Naive B cell (primary cell): Measurements from ENCODE around the gene DMGDH. TPM values are rescaled to one million over a fixed set of nuclear protein-coding genes. Genes with fewer than 3 reads are reported as not detected.
A peak's percentile ranks its signal among the peaks of the same experiment; 100 is the strongest.

ENCODE experiments used
- ATAC-seq, 2 donors: fragments of 150-1000 bp; cut with Tn5 transposase; 2 replicates each; pipeline ENCODE4 v1.10.0; 2021; ENCODE audit warnings: low read depth in 2 of 2, mild to moderate bottlenecking in 2 of 2, moderate library complexity in 2 of 2
- DNase-seq: peaks from one replicate; pipeline ENCODE4 v3.0.0; 2022
- H3K27ac Mint-ChIP-seq, 6 donors: one replicate each; pipeline ENCODE4 v1.8.0; 2020 to 2022; ENCODE audit warnings: mild to moderate bottlenecking in 6 of 6, mixed read lengths in 6 of 6, moderate library complexity in 5 of 6, inconsistent platforms in 2 of 6
- H3K27me3 Mint-ChIP-seq, 3 donors: one replicate each; pipeline ENCODE4 v1.8.0; 2021 to 2022; ENCODE audit warnings: mixed read lengths in 3 of 3, mild to moderate bottlenecking in 1 of 3
- H3K36me3 Mint-ChIP-seq, 2 donors: one replicate each; pipeline ENCODE4 v1.8.0; 2020 to 2022; ENCODE audit warnings: mixed read lengths in 2 of 2, inconsistent platforms in 1 of 2, mild to moderate bottlenecking in 1 of 2
- H3K4me1 Mint-ChIP-seq, 3 donors: one replicate each; pipeline ENCODE4 v1.8.0; 2020 to 2022; ENCODE audit warnings: mixed read lengths in 3 of 3, inconsistent platforms in 1 of 3, mild to moderate bottlenecking in 1 of 3, moderate library complexity in 1 of 3
- H3K4me3 Mint-ChIP-seq, 8 donors: one replicate each; pipeline ENCODE4 v1.8.0; 2020 to 2022; ENCODE audit warnings: mild to moderate bottlenecking in 8 of 8, mixed read lengths in 8 of 8, moderate library complexity in 8 of 8, inconsistent platforms in 2 of 8
- H3K9me3 Mint-ChIP-seq, 7 donors: one replicate each; pipeline ENCODE4 v1.8.0; 2020 to 2022; ENCODE audit warnings: mixed read lengths in 7 of 7, mild to moderate bottlenecking in 5 of 7, inconsistent platforms in 2 of 7, moderate library complexity in 1 of 7
- polyA plus RNA-seq, 6 donors: library from polyadenylated mRNA; unstranded; fragments of 300-500 nt; fragmentation: Illumina TruSeq; gene quantifications; one replicate each; pipeline ENCODE4 v1.2.3, GENCODE V29; 2021; ENCODE audit warnings: low read depth in 6 of 6

Gene DMGDH
- polyA plus RNA-seq, 6 donors from 2014 or later: 0.20 to 2.4 TPM; not detected in 4

DNA sequence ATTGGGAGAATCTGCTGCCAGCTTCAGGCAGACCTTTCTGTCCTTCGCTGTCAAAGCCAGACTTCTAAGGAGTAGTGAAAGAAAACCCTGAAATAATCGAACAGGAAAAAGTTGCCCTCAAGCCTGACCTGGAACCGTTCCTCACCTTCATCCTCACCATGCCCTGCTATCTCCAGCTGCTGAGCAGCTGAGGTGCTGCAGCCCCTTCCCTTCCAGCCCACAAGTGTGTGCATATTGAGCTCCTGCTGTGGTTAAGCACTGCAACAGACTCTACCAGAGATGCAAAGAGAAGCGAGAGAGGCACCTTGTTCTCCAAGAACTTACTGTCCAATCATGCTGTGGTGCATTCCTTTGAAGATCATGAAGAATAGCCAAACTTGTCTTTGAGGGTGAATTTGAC lies 19.0 kb upstream of the DMGDH start:
- ATAC-seq: no peak
- no peaks in the 10 kb centered on the region for H3K36me3 Mint-ChIP-seq
- no peak overlapping the region for H3K27ac Mint-ChIP-seq
- no peaks in the 10 kb centered on the region for H3K9me3 Mint-ChIP-seq
- H3K4me3 Mint-ChIP-seq: no peak overlapping the region
- no peak for DNase-seq
- peaks cover 10 to 34% (median 13%) of the 10 kb centered on the region in 3 donors for H3K27me3 Mint-ChIP-seq
- H3K4me1 Mint-ChIP-seq: no peaks in the 10 kb centered on the region

DNA sequence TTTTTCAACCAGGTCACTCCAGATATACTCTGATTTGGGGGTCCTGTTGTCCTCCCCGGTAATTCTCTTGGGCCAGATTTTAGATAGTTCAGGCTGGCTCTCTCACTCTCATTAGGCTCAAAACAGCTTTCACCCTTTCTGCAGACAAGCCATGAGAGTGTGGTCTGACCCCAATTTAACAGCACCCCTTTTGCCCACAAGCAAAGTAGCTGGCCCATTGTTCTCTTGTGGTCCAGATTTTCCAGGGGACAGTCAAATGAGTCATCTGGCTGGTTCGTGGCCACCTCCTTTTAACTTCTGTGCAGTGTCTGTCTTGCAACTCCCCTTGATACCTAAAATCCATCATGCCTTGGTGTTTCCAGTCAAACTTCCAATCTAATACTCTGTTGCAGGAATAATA lies 16.6 kb upstream of the DMGDH start:
- Mint-ChIP-seq H3K27me3 (peaks cover 9 to 19% (median 13%) of the 10 kb centered on the region in 3 donors), H3K36me3 (no peaks in the 10 kb centered on the region), H3K4me3 (no peak overlapping the region), H3K9me3 (no peaks in the 10 kb centered on the region), H3K4me1 (no peaks in the 10 kb centered on the region), H3K27ac (no peak overlapping the region)
- ATAC-seq (no peak), DNase-seq (no peak)

DNA sequence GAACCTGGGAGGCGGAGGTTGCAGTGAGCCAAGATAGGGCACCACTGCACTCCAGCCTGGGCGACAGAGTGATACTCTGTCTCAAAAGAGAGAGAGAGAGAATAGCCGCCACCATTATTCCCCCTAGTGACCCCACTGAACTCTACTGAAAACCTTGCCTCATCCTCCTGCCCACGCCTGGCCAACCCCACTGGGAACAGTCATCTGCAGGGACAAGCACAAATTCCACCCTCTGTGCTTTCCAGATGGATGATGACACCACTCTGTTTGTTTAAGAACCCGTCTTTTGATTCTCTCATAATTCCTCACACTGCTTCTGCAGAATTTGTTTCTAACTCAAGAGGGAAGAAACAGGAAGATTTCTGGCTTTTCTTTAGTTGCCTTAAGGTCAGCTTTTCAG lies 12.3 kb upstream of the DMGDH start:
- DNase-seq: no peak
- peak overlapping the region in 1 of 8 donors; percentile 37 for H3K4me3 Mint-ChIP-seq

DNA sequence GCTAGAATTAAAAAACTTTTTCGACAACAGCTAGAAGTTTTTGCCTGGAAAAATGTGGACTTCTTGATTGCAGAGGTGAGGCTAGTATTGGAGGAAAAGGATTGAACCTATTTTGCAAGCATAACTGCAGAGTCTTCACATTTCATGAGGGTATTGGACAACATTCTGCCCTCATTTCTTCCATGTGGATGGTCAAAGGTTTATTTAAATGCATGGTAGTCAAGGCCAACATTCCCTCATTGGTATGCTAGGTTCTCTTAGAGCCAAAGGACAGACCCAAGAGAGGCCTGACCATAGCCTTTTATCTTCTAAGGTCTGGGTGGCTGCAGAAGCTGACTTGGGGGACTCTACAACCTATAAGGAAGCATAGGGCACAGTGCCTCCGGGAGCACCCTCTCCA lies 11.3 kb upstream of the DMGDH start:
- Mint-ChIP-seq H3K4me1 (no peaks in the 10 kb centered on the region), H3K27ac (no peak overlapping the region), H3K9me3 (no peaks in the 10 kb centered on the region), H3K27me3 (peaks cover 0 to 13% (median 8%) of the 10 kb centered on the region in 3 donors), H3K4me3 (no peak overlapping the region), H3K36me3 (no peaks in the 10 kb centered on the region)
- DNase-seq (no peak), ATAC-seq (no peak)

More for the DNA sequence above, 12.3 kb upstream of the DMGDH start:
- no peaks in the 10 kb centered on the region for H3K4me1 Mint-ChIP-seq
- H3K27ac Mint-ChIP-seq: no peak overlapping the region
- no peaks in the 10 kb centered on the region for H3K36me3 Mint-ChIP-seq
- no peaks in the 10 kb centered on the region for H3K9me3 Mint-ChIP-seq
- peaks cover 0 to 6% (median 4%) of the 10 kb centered on the region in 3 donors for H3K27me3 Mint-ChIP-seq
- no peak for ATAC-seq

DNA sequence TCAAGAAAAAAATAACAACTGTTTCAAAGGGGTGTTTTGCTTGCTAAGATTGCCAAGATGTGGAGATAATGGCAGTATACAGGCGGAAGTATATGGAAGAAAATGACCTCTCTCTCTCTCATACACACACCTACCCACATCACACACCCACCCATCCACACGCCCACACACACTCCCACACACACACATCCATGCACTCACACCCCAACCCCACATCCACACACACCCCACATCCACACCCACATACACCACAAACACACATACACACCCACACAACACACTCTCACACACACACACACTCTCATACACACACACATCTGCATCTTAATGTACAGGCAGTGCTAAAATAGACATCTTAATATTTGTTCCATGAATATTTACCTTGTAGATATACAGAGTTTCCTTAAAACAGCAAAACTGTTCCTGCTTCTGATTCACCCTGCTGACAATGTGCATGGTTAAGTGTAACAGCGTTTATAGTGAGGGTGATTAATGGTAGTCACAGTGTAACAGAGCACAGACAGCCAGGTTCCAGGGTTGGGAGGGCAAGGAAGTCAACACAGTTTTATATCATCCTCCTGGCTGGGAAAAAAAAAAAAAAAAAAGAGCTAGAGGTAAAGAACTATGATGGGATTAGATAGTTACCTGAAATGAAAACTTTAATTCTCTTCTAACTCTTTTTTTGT lies 8.3 kb upstream of the DMGDH start:
- DNase-seq: no peak
- Mint-ChIP-seq H3K9me3 (peaks cover 0 to 9% (median 0%) of the 10 kb centered on the region in 7 donors), H3K36me3 (no peaks in the 10 kb centered on the region), H3K4me1 (no peaks in the 10 kb centered on the region), H3K4me3 (no peak overlapping the region), H3K27ac (peak overlapping the region in 1 of 6 donors; percentile 28), H3K27me3 (peaks cover under 1 to 19% (median 12%) of the 10 kb centered on the region in 3 donors)
- ATAC-seq: no peak

DNA sequence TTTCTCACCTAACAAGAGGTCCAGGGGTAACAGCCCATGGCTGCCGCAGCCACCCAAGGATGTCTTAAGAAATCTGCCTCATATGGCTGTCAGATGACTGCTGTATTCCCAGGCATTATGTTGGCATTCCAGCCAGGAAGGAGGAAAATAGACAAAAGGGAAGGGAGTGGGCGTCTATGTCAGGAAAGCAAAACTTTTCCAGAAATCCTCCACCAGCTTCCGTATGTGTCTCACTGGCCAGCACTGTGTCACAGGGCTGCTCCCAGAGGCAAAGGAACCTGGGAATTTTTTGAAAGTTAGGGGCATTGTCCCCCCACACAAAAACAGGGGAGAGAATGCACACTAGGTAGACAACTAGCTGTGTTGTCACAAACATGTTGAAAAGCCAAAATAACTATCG lies 7.3 kb upstream of the DMGDH start:
- no peak overlapping the region for H3K27ac Mint-ChIP-seq
- peaks cover 0 to 3% of the 10 kb centered on the region in 2 donors for H3K36me3 Mint-ChIP-seq

DNA sequence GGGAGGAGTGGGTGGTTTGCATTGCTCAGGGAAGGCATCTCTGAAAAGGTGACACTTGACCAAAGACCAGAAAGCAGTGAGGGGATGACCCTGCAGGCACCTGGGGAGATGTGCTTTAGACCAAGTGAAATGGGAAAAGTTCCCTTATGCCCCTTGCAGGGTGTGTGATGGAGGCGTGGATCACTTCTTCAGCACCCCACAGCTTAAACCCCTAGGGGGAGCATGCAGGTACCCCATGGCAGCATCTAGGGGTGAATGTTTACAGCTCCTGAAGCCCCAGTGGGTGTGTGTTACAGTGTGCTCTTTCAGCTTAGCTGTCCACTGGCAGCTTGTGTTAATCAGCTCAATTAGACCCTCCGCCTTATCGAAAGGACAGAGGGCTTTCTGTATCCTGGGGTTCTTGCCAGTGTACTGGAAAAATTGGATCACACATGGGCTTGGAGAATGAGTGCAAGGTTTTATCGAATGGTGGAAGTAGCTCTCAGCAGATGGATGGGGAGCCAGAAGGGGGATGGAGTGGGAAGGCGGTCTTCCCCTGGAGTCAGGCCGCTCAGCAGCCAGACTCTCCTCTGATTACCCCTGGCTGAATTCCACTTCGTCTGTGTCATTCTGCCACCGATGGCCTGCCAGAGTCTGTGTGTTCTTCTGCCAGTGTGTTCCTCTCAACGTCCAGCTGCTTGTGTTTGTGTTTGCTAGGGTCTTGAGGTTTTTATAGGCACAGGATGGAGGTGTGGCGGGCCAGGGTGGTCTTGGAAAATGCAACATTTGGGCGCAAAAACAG lies 6.4 kb upstream of the DMGDH start:
- Mint-ChIP-seq H3K4me3 (no peak overlapping the region), H3K9me3 (peaks cover 0 to 13% (median 4%) of the 10 kb centered on the region in 7 donors), H3K4me1 (no peaks in the 10 kb centered on the region), H3K27me3 (peaks cover 19 to 37% (median 26%) of the 10 kb centered on the region in 3 donors), H3K36me3 (peaks cover 0 to 3% of the 10 kb centered on the region in 2 donors), H3K27ac (no peak overlapping the region)
- DNase-seq (no peak), ATAC-seq (no peak)

More for the DNA sequence above, 7.3 kb upstream of the DMGDH start:
- Mint-ChIP-seq H3K9me3 (peaks cover 0 to 13% (median 2%) of the 10 kb centered on the region in 7 donors), H3K27me3 (peaks cover 9 to 27% (median 16%) of the 10 kb centered on the region in 3 donors), H3K4me1 (no peaks in the 10 kb centered on the region), H3K4me3 (no peak overlapping the region)
- ATAC-seq (no peak), DNase-seq (no peak)

DNA sequence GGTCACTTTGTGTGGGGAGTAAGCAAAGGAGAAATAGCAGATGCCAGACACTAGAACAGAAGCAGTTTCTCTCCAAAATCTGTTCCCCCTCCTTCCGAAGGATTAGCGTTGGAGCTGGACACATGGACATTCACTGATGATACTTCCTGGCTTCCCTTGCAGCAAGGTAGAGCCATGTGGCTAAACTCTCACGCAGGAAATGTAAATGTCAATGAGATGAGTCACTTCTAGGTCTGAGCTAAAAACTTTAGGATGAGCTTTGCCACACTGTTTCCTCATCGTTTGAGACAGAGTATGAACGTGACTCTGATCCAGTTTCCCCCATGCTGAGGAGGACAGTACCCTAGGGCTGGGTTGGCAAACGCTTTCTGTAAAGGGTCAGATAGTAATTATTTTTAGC lies 5.2 kb upstream of the DMGDH start:
- H3K9me3 Mint-ChIP-seq: peaks cover 0 to 13% (median 4%) of the 10 kb centered on the region in 7 donors

DNA sequence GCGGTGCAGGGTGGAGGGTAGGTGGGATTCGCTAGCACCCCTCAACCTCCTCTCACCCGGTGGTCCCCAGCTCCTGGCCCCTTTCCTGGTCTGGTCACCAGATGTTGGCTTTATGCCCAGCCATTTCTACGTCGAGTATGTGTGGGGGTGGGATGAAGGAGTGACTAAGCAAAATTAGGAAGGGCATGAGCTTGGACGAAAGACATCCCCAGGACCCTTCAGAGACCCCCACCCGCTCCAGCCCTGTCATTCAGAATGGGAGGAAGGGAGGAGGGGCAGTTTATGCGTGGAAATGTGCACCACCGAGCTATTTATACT lies 835 bp upstream of the DMGDH start:
- no peak overlapping the region for H3K4me3 Mint-ChIP-seq

More for the DNA sequence above, 5.2 kb upstream of the DMGDH start:
- no peak for DNase-seq
- no peak for ATAC-seq
- Mint-ChIP-seq H3K27ac (no peak overlapping the region), H3K4me3 (no peak overlapping the region), H3K36me3 (peaks cover 0 to 3% of the 10 kb centered on the region in 2 donors), H3K27me3 (peaks cover 21 to 48% (median 35%) of the 10 kb centered on the region in 3 donors), H3K4me1 (no peaks in the 10 kb centered on the region)

DNA sequence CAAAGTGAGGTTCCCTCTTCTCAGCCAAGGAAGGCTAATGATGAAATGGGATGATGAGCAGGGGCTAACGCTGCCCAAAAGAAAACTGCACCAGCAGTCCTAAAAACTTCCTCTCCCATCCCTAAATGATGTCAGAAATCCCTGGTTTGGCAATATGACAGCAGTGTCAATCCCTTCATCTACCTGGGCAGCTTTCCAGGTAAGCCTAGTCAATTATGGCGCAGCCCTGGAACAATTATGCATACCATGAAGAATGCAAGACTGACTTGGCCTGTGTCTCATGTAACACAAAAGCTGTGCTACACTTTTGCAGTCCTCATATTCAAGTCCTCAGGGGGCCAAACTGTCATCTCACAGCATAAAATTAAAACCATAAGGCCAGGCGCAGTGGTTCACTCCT lies 7.0 kb downstream of the DMGDH start:
- Mint-ChIP-seq H3K27me3 (peaks cover 26 to 27% (median 26%) of the 10 kb centered on the region in 3 donors), H3K27ac (no peak overlapping the region), H3K4me3 (no peak overlapping the region), H3K4me1 (no peaks in the 10 kb centered on the region), H3K9me3 (no peaks in the 10 kb centered on the region), H3K36me3 (no peaks in the 10 kb centered on the region)
- no peak for DNase-seq
- no peak for ATAC-seq

More for the DNA sequence above, 835 bp upstream of the DMGDH start:
- DNase-seq: no peak
- Mint-ChIP-seq H3K36me3 (peaks cover 0 to 3% of the 10 kb centered on the region in 2 donors), H3K9me3 (peaks cover 0 to 23% (median 4%) of the 10 kb centered on the region in 7 donors), H3K27me3 (peaks cover 34 to 51% (median 45%) of the 10 kb centered on the region in 3 donors), H3K4me1 (peaks cover 0 to 2% (median 0%) of the 10 kb centered on the region in 3 donors), H3K27ac (peak overlapping the region in 1 of 6 donors; percentile 37)
- ATAC-seq: no peak

DNA sequence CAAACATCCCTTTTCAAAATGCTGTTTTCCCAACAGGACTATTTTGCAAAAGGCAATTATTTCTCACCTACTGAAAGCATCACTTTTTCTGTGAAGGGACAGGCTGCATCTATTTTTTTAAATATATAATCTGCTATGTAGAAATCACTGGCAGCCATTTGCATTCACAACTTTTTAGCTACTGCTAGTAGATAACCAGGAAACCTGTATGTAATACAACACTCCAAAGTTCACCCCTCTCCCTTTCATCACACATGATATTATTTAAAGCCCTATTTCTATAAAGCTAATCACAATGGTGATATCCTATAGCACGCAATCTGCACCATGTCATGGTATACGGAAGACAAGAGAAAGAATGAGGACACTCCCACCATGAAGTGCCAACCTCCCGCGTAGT lies 9.8 kb downstream of the DMGDH start:
- no peaks in the 10 kb centered on the region for H3K36me3 Mint-ChIP-seq
- H3K27ac Mint-ChIP-seq: no peak overlapping the region
- DNase-seq (no peak), ATAC-seq (no peak)
- H3K9me3 Mint-ChIP-seq: no peaks in the 10 kb centered on the region
- no peak overlapping the region for H3K4me3 Mint-ChIP-seq
- no peaks in the 10 kb centered on the region for H3K4me1 Mint-ChIP-seq
- H3K27me3 Mint-ChIP-seq: peaks cover 19 to 39% (median 21%) of the 10 kb centered on the region in 3 donors

DNA sequence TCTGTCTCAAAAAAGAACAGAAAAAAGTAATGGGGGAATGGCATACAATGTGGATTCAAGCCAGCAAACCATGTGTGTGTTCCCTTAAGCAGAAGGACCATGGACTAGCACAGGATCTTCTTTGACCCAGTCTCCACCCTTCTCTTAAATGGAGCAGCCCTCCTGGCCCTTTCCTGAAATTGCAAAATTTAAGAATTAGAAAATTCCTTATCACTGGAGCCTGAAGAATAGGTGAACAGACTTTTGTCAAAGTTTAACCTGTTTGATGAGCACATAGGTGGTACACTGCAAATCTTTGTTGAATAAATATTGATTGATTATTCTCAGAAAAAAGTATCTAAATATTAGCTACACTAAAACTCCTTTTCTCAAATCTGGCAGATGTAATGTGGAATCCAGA lies 12.6 kb downstream of the DMGDH start:
- no peaks in the 10 kb centered on the region for H3K4me1 Mint-ChIP-seq
- peaks cover 4 to 38% (median 11%) of the 10 kb centered on the region in 3 donors for H3K27me3 Mint-ChIP-seq
- ATAC-seq (no peak), DNase-seq (no peak)
- H3K27ac Mint-ChIP-seq: no peak overlapping the region
- no peaks in the 10 kb centered on the region for H3K36me3 Mint-ChIP-seq
- H3K9me3 Mint-ChIP-seq: peaks cover 0 to 9% (median 0%) of the 10 kb centered on the region in 7 donors
- H3K4me3 Mint-ChIP-seq: no peak overlapping the region

DNA sequence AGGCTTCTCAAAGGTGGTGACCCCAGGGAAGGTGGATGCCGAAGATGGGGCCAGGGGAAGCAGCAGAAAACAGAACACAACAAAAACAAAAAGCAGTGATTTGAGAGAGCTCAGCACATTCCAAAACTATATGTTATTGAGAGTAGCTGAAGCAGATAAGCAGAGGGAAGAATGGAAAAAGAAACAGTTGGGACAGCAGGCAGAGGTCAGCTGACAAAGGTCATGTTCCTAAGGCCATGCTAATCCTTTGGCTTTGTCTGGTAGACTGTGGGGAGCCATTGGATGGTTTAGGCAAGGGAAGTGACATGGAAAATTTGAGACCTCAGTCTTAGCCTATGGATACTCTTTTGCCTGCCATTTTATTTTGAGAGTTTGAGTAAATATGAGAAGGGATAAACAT lies 14.5 kb downstream of the DMGDH start:
- Mint-ChIP-seq H3K4me1 (no peaks in the 10 kb centered on the region), H3K4me3 (no peak overlapping the region), H3K36me3 (no peaks in the 10 kb centered on the region), H3K27ac (no peak overlapping the region), H3K9me3 (peaks cover 0 to 16% (median 2%) of the 10 kb centered on the region in 7 donors), H3K27me3 (peaks cover 0 to 22% (median 4%) of the 10 kb centered on the region in 3 donors)
- ATAC-seq: no peak
- no peak for DNase-seq

DNA sequence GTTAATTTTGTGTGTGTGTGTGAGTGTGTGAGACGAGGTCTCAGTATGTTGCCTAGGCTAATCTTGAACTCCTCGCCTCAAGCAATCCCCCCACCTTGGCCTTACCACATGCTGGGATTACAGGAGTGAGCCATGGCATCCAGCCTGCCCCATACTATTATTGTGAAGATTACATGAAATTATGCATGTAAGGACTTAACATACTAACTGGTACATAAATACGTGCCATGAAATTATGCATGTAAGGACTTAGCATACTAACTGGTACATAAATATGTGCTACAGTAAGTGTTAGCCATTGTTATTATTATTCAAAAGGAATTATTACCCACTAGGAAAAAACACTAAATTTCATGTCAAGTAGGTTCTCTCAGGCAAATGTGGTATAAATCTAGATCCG lies 16.2 kb downstream of the DMGDH start:
- ATAC-seq (no peak), DNase-seq (no peak)
- Mint-ChIP-seq H3K9me3 (peaks cover 0 to 16% (median 2%) of the 10 kb centered on the region in 7 donors), H3K4me1 (no peaks in the 10 kb centered on the region), H3K27me3 (peaks cover 0 to 27% (median 7%) of the 10 kb centered on the region in 3 donors), H3K27ac (no peak overlapping the region), H3K36me3 (no peaks in the 10 kb centered on the region), H3K4me3 (no peak overlapping the region)
